ENCODE results near the gene HDAC4.
A peak's percentile ranks its signal among the peaks of the same experiment; 100 is the strongest.

The HDAC4 gene

DNA sequence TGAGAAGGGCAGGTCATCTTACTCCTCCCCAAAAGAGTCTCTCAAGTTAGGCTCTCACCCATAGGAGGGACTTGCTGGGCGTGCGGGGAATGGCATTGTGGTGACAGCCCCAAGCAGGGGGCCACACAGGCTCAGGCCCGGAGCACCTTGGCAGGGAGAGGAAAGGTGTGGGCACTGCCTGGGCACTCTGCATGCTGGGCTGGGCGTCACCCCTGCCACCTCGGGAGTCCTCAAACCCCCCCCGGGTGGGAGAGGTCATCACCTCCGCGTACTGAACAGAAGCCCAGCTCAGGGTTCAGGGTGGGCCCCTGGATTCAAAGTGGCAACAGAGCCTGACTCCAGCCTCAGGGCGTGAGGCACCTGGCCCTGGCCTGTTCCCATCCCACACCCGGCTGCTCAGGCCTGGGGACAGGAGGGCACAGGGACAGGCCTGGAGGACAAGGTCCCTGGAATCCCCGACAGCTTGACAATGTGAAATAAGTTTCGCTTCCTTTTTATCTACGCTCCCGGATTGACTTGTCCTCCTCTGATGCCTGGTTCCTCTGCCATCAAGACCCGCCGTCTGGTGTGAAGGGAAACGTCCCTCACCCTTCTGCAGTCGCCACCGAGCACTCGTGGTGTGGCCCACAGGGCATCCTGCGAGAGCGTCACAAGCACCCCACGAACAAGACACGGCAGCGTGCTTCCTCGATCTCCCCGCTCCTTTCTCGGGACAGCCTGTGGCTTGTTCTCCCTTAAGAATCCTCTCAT lies 97.8 kb downstream of the HDAC4 start:
- no peak overlapping the region for H3K4me3 ChIP-seq (ENCODE audit: insufficient read length, low read depth)
- peaks cover 2% of the 10 kb centered on the region for H3K36me3 ChIP-seq (ENCODE audit: insufficient read depth, insufficient read length, low read length)
- H3K9me3 ChIP-seq (ENCODE audit: insufficient read depth, low read length): no peaks in the 10 kb centered on the region
- peak overlapping the region; percentile 27 for H3K9ac ChIP-seq (ENCODE audit: insufficient read length, low read depth)
- peaks cover 33% of the 10 kb centered on the region for H3K4me1 ChIP-seq (ENCODE audit: insufficient read depth, insufficient read length)
- TF ChIP-seq ZNF274 (IDR thresholded peaks at IDR 0.05; ENCODE audit: low read depth, low read length) (no peak), SUZ12 (IDR thresholded peaks at IDR 0.05; ENCODE audit: extremely low read depth, insufficient read depth, insufficient read length) (no peak), YY1 (IDR thresholded peaks at IDR 0.05; ENCODE audit: insufficient read depth, insufficient read length) (no peak)
- H3K27me3 ChIP-seq (ENCODE audit: insufficient read depth, insufficient read length): no peaks in the 10 kb centered on the region
- no peak for DNase-seq (ENCODE audit: low read depth, low spot score)

DNA sequence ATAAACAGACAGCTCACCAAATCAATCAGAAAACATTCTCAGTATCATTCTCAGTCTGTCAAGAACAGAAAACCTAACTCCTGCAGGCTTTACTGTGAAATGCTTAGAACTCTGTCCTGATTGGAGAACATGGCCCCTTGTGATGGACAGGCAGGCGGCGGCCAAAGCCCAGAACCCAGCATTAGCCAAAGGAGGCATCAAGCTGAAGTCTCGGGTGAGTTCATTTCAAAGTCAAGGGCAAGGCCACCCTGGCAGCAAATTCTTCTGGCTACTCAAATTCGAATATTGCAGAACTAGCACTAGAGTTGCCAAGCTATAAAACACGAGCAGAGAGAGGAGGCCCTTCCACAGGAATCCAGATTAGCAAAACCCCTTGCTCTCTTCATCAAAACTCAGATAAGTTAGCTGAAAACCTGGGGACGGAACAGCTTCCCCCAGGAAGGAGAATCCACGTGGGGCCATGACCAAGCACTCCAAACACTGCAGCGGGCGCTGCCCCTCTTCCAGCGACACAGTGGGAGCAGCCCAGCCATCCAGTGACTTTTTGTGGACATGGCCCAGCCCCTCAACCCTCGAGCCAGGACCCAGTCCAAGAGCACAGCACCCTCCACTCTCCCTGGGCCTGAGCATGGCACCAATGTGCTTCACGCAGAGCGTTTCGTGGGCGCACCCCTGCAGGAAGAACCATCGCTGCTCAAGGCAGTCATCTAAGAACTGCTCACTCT lies 98.6 kb downstream of the HDAC4 start:
- no peak for TF ChIP-seq ZNF274 (IDR thresholded peaks at IDR 0.05; ENCODE audit: low read depth, low read length)
- no peak for TF ChIP-seq SUZ12 (IDR thresholded peaks at IDR 0.05; ENCODE audit: extremely low read depth, insufficient read depth, insufficient read length)
- TF ChIP-seq YY1 (IDR thresholded peaks at IDR 0.05; ENCODE audit: insufficient read depth, insufficient read length): no peak
- Histone ChIP-seq H3K4me3 (ENCODE audit: insufficient read length, low read depth) (no peak overlapping the region), H3K4me1 (ENCODE audit: insufficient read depth, insufficient read length) (peaks cover 36% of the 10 kb centered on the region), H3K9ac (ENCODE audit: insufficient read length, low read depth) (no peak overlapping the region), H3K9me3 (ENCODE audit: insufficient read depth, low read length) (no peaks in the 10 kb centered on the region), H3K36me3 (ENCODE audit: insufficient read depth, insufficient read length, low read length) (peaks cover under 1% of the 10 kb centered on the region), H3K27me3 (ENCODE audit: insufficient read depth, insufficient read length) (no peaks in the 10 kb centered on the region)
- no peak for DNase-seq (ENCODE audit: low read depth, low spot score)

DNA sequence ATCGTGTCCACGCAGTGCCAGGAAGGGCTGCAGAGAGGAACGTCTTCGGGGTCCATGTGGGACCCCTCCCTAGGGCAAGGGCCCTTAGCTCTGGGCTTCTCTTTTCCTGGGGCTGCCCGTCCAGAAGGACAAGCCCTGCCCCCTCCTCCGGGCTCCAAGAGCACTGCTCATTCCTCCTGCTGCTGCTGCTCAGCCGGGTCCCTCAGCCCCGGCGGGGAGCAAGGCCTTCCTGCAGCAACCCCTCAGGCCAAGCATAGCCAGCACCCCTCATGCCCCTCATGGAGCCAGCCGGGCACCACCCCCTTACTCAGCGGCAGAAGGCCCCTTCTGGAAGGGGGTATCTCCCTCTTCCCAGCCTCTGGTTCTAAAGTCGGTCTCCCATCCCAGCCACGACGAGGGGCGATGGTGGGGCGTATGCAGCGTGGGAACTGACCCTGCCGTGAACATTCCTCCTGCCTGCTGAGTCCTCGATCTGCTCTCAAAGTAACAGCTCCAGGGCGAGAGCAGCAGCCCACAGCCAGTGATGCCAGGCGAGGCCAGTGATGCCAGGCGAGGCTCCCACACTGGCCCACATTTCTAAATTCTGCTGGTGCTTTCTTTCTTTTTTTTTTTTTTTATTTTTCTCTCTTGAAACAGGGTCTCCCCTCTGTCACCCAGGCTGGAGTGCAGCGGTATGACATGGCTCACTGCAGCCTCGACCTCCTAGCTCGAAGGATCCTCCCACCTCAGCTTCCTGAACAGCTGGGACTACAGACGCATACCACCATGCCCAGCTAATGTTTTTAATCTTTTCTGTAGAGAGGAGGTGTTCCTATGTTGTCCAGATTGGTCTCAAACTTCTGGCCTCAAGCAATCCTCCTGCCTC lies 99.7 kb downstream of the HDAC4 start:
- no peak for DNase-seq (ENCODE audit: low read depth, low spot score)
- TF ChIP-seq YY1 (IDR thresholded peaks at IDR 0.05; ENCODE audit: insufficient read depth, insufficient read length) (no peak), SUZ12 (IDR thresholded peaks at IDR 0.05; ENCODE audit: extremely low read depth, insufficient read depth, insufficient read length) (no peak), ZNF274 (IDR thresholded peaks at IDR 0.05; ENCODE audit: low read depth, low read length) (no peak)
- no peaks in the 10 kb centered on the region for H3K27me3 ChIP-seq (ENCODE audit: insufficient read depth, insufficient read length)
- H3K9ac ChIP-seq (ENCODE audit: insufficient read length, low read depth): peak overlapping the region; percentile 27
- no peaks in the 10 kb centered on the region for H3K9me3 ChIP-seq (ENCODE audit: insufficient read depth, low read length)
- peaks cover 40% of the 10 kb centered on the region for H3K4me1 ChIP-seq (ENCODE audit: insufficient read depth, insufficient read length)
- no peak overlapping the region for H3K4me3 ChIP-seq (ENCODE audit: insufficient read length, low read depth)
- peaks cover 2% of the 10 kb centered on the region for H3K36me3 ChIP-seq (ENCODE audit: insufficient read depth, insufficient read length, low read length)

DNA sequence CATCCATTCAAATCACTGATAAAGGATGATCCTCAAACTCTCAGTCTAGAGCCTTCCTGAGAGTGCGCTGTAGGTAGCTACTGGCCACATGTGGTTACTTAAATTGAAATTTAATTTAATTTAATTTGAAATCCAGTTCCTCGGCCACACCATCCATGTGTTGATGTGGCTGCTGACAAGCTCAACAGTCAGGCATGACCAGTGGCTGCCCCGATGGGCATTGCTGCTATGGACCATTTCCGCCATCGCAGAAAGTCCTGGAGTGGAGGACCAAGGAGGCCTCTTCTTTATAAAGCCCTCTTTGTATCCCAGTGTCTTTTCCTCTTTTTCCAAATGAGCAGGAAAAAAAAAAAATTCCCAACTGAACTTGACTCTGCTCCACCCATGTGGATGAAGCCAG lies 100.6 kb downstream of the HDAC4 start:
- no peak overlapping the region for H3K9ac ChIP-seq (ENCODE audit: insufficient read length, low read depth)
- H3K9me3 ChIP-seq (ENCODE audit: insufficient read depth, low read length): no peaks in the 10 kb centered on the region
- peaks cover 43% of the 10 kb centered on the region for H3K4me1 ChIP-seq (ENCODE audit: insufficient read depth, insufficient read length)
- H3K27me3 ChIP-seq (ENCODE audit: insufficient read depth, insufficient read length): no peaks in the 10 kb centered on the region
- peaks cover 2% of the 10 kb centered on the region for H3K36me3 ChIP-seq (ENCODE audit: insufficient read depth, insufficient read length, low read length)
- no peak overlapping the region for H3K4me3 ChIP-seq (ENCODE audit: insufficient read length, low read depth)
- no peak for DNase-seq (ENCODE audit: low read depth, low spot score)
- TF ChIP-seq YY1 (IDR thresholded peaks at IDR 0.05; ENCODE audit: insufficient read depth, insufficient read length) (no peak), ZNF274 (IDR thresholded peaks at IDR 0.05; ENCODE audit: low read depth, low read length) (no peak), SUZ12 (IDR thresholded peaks at IDR 0.05; ENCODE audit: extremely low read depth, insufficient read depth, insufficient read length) (no peak)

DNA sequence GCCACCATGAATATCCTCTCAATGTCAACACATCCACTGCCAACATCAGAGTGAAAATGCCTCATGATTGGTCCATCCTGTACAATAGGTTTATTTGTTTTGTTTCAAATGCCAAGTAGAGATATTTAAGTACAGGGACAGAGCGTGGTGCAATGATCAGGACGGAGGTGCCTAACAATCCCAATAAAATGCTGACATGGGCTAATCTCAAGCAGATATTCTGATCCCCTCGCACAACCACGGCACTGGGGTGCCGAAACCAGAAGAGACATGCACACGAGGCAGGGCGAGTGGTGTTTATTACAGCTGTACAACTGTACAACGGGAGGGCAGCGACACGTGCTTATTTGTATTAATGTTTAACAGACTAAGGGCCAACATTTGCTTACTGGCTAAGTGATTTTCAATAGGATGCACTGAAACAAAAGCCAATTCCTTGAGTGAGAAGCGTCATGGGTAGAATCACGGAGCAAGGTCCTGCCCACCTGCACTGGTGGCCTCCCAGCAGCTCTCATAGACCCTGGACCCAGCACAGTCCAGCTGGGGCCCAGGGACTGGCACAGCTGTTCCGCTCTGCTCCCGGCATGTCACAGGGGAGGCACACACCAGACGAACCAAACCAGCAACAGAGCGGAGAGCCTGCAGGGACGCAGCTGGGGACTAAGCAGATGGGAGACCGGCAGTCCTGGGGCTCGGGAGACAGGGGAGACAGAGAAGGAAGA lies 101.4 kb downstream of the HDAC4 start:
- no peak for DNase-seq (ENCODE audit: low read depth, low spot score)
- no peaks in the 10 kb centered on the region for H3K27me3 ChIP-seq (ENCODE audit: insufficient read depth, insufficient read length)
- H3K36me3 ChIP-seq (ENCODE audit: insufficient read depth, insufficient read length, low read length): peaks cover 2% of the 10 kb centered on the region
- peaks cover 40% of the 10 kb centered on the region for H3K4me1 ChIP-seq (ENCODE audit: insufficient read depth, insufficient read length)
- TF ChIP-seq YY1 (IDR thresholded peaks at IDR 0.05; ENCODE audit: insufficient read depth, insufficient read length): no peak
- no peak for TF ChIP-seq ZNF274 (IDR thresholded peaks at IDR 0.05; ENCODE audit: low read depth, low read length)
- no peak for TF ChIP-seq SUZ12 (IDR thresholded peaks at IDR 0.05; ENCODE audit: extremely low read depth, insufficient read depth, insufficient read length)
- no peak overlapping the region for H3K9ac ChIP-seq (ENCODE audit: insufficient read length, low read depth)
- no peak overlapping the region for H3K4me3 ChIP-seq (ENCODE audit: insufficient read length, low read depth)
- no peaks in the 10 kb centered on the region for H3K9me3 ChIP-seq (ENCODE audit: insufficient read depth, low read length)

DNA sequence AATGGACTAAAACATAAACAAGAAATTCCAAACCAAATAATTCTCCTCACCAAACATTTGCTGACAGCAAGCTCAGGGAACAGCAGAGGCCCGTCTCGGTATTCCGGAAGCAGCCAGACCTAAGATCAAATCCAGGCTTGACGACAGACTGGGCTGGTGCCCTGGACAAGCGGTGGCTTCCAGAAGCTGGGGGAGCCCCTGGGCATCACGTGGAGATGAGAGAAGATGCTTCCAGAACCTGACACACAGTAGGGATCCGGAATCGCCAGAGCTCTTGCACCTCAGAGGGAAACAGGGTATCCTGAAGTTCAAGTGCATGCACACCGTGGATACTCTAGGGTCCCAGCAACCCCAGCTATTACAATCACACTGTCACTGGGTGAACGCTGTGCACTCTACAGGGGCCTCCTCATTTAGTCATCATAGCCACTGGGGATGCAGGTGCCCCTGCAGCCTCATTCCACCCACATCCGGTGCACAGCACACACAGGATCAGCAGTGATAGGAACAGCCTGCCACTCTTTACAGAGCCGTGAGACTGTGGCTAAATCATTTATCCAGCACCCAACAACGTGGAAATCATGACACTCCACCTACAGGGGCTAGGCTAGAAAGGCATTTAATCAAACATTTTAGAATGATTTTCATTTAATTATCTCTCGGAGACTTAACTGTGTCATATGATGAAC lies 102.6 kb downstream of the HDAC4 start:
- no peaks in the 10 kb centered on the region for H3K27me3 ChIP-seq (ENCODE audit: insufficient read depth, insufficient read length)
- no peak for DNase-seq (ENCODE audit: low read depth, low spot score)
- H3K4me3 ChIP-seq (ENCODE audit: insufficient read length, low read depth): no peak overlapping the region
- H3K36me3 ChIP-seq (ENCODE audit: insufficient read depth, insufficient read length, low read length): peaks cover 2% of the 10 kb centered on the region
- TF ChIP-seq SUZ12 (IDR thresholded peaks at IDR 0.05; ENCODE audit: extremely low read depth, insufficient read depth, insufficient read length) (no peak), ZNF274 (IDR thresholded peaks at IDR 0.05; ENCODE audit: low read depth, low read length) (no peak), YY1 (IDR thresholded peaks at IDR 0.05; ENCODE audit: insufficient read depth, insufficient read length) (no peak)
- H3K4me1 ChIP-seq (ENCODE audit: insufficient read depth, insufficient read length): peaks cover 41% of the 10 kb centered on the region
- no peaks in the 10 kb centered on the region for H3K9me3 ChIP-seq (ENCODE audit: insufficient read depth, low read length)
- H3K9ac ChIP-seq (ENCODE audit: insufficient read length, low read depth): no peak overlapping the region
